DMS114 treated with DMSO at 0.1 percent for 48 hours (cell line): ENCODE results near the gene FOXS1.
"Not testable (repeated sequence)": the region's sequence is repeated elsewhere in the genome, so short reads cannot be mapped to it uniquely, and the experiment has no call there.

Source experiments
- DNase-seq: peaks from one replicate; lab custom pipeline; 2025; ENCODE audit not compliant: unreplicated experiment; lab: John Stamatoyannopoulos, UW

The FOXS1 gene

GRCh38 chr20:31824125-31824485 lies 21.3 kb downstream of the FOXS1 start:
- DNase-seq: no peak

- DNase-seq: no peak
These were observed 21.9 kb downstream of the FOXS1 start for GRCh38 chr20:31823360-31824124.

- peak; percentile 34 for DNase-seq
These were observed 22.7 kb downstream of the FOXS1 start for GRCh38 chr20:31822421-31823330.

GRCh38 chr20:31821427-31821826 lies 24.0 kb downstream of the FOXS1 start:
- DNase-seq: no peak

- DNase-seq: no peak
These were observed 25.2 kb downstream of the FOXS1 start for GRCh38 chr20:31820228-31820627.

GRCh38 chr20:31819083-31819784 lies 26.2 kb downstream of the FOXS1 start, which contains the start of gene MYLK2:
Gene MYLK2 (plus strand): TSS chr20:31819356. CDS start chr20:31819581, 225 bp downstream.
- no peak for DNase-seq

- DNase-seq: no peak
These were observed 27.0 kb downstream of the FOXS1 start for GRCh38 chr20:31818376-31818908.

- DNase-seq: no peak
These were observed 27.9 kb downstream of the FOXS1 start for GRCh38 chr20:31817461-31817860.

GRCh38 chr20:31816221-31816620 lies 29.2 kb downstream of the FOXS1 start:
- DNase-seq: no peak

- no peak for DNase-seq
These were observed 29.8 kb downstream of the FOXS1 start for GRCh38 chr20:31815408-31816188.

GRCh38 chr20:31814142-31814541 lies 31.3 kb downstream of the FOXS1 start:
- DNase-seq: not testable (repeated sequence)

- no peak for DNase-seq
These were observed 31.8 kb downstream of the FOXS1 start for GRCh38 chr20:31813611-31814010.

GRCh38 chr20:31811796-31812728 lies 33.3 kb downstream of the FOXS1 start:
- DNase-seq: no peak

- no peak for DNase-seq
These were observed 34.2 kb downstream of the FOXS1 start for GRCh38 chr20:31811198-31811597.

- no peak for DNase-seq
These were observed 35.7 kb downstream of the FOXS1 start for GRCh38 chr20:31809661-31810060.

- DNase-seq: no peak
These were observed 36.9 kb downstream of the FOXS1 start for GRCh38 chr20:31808481-31808880.

- DNase-seq: no peak
These were observed 38.6 kb downstream of the FOXS1 start for GRCh38 chr20:31806564-31807355.

- DNase-seq: no peak
These were observed 41.7 kb downstream of the FOXS1 start for GRCh38 chr20:31803552-31804291.
